A375 (cell line): ENCODE data around the gene BARD1. TPM values are rescaled to one million over a fixed set of nuclear protein-coding genes. Genes with fewer than 3 reads are reported as not detected.

ENCODE experiments used
- small RNA-seq: library from RNA; depleted of rRNA; stranded (forward); fragments of <200 nt; gene quantifications from one replicate; pipeline ENCODE3, GENCODE V24; 2014
- total RNA-seq: library from RNA; depleted of rRNA; stranded (reverse); fragments of >200 nt; shearing (Covaris generic); gene quantifications from 2 replicates; pipeline ENCODE4 v1.2.3, GENCODE V29; 2014; rRNA removed

Gene BARD1
- 8.7 and 9.6 TPM in 2 replicates for total RNA-seq

DNA sequence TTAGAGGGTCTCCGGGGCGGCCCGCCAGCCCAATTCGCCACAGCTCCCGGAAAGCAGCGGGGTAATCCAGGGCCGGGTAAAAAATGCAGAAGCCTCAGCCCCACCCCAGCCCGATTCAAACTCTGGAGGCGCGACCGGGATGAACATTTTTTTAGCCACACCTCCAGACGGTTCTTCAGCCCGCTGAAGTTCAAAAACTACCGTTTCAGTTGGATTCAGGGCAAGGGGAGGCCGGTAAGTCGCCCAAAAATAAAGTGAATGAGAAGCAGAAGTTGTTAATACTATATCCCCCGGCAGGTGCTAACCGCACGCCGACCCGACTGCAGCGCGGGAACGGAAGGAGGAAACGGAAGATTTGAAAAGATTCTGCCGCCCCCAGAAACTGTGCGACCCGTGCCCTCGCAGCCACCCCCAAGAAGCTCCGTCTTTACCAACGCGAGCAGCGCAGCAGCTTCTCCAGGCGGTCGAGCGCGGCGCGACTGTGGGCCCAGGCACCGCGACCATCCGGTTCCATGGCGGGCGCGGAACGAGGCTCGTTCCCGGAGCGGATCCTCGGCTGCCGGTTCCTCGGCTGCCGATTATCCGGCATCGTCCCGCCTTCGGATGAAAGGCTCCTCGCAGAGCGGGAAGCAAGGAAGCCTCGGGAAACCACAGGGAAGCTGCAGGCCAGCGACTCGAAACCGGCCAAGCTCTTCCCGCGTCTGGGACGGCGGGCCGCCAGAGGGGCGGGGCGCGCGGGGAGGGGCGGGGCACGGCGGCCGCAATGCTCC is at the start of gene BARD1:
BARD1 (minus strand) TSS at position 703 of the 770 bp plus-strand sequence; CDS start at position 589, 114 bp downstream.

Small RNAs within 50 kb of the gene (small RNA-seq; reads per million reads assigned to genes)
- gene SNORA70I, result 0.17 reads per million
